DMS79 treated with DMSO at 0.1 percent for 48 hours (cell line): ENCODE measurements around the gene GLI2.

Experiments used
- DNase-seq: peaks from one replicate; lab custom pipeline; 2025; lab: John Stamatoyannopoulos, UW

GLI2 gene

DNA sequence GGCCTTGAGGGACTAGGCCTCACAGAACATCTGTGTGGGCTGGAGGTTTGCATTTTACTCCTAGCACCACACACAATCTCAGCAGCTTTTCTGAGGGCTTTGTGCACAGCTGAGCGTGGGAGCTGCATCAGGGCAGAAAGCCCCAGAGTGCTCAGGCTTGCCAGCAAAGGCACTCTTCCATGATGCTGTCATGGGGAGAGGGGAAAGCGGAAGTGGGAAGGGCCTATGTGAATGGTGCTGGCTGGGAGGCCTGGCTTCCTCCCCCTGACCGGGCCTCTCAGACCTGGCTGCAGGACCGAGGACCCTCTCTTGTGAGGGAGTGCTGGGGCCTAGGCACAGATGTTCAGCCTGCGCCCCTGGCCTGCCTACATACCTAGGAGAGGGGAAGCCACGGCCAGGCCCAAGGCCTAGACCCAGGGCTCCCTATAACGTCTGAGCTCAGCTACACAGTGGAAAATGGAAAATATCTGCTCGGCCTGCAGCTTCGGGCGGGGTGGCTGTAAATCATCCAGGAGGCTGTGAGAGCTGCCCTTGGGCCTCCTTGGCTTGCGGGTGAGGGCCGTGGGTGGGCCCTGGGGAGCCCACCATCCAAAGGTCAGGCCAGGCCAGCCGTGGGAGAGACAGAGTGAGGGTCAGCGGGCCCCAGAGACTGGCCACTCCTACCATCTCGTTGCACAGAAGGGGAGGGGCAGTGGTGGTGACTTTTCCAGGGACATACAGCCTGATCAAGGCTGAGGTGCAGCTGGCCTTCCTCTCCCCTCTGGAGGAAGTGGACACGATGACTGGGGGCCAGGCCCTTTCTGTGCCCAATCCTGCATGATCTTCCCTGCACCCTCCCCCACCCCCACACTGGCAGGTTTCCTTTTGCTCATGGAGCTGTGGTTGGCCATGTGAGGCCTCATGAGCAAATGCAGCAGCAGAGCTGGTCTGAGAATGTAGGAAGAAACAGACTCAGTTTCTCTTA lies 22.8 kb downstream of the GLI2 start:
- no peak for DNase-seq

DNA sequence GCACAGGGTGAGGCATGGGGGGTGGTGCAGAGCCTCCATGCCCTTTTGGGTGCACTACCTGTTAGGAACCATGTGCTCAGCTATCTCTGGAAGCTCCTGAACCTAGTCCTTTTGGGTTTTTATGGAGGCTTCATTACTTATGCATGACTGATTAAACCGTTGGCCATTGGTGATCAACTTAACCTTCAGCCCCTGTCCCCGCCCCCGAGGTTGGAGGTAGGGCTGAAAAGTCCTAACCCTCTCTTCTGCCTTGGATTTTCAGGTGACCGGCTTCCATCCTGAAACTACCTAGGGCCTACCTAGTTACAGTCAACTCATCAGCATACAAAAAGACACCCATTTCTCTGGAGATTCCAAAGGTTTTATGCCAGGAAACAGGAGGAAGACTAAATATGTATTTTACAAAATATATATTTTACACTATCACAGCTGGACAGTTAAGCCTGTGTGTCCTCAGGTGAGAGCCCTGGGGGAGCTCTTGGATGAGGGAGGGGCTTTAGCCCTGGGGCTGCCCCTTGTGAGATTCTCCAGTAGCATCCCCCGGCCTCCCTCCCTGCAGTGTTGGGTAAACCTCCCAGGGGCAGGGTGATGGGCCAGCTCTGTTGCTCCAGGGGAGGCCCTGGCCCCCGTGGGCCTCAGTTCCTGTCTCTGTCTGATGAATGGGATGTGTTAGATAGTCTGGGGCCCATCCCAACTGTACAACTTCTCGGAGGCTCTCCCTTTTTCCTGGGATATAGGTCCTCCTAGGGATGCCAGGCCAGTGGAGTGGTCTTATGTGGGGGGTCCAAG lies 24.1 kb downstream of the GLI2 start:
- no peak for DNase-seq

DNA sequence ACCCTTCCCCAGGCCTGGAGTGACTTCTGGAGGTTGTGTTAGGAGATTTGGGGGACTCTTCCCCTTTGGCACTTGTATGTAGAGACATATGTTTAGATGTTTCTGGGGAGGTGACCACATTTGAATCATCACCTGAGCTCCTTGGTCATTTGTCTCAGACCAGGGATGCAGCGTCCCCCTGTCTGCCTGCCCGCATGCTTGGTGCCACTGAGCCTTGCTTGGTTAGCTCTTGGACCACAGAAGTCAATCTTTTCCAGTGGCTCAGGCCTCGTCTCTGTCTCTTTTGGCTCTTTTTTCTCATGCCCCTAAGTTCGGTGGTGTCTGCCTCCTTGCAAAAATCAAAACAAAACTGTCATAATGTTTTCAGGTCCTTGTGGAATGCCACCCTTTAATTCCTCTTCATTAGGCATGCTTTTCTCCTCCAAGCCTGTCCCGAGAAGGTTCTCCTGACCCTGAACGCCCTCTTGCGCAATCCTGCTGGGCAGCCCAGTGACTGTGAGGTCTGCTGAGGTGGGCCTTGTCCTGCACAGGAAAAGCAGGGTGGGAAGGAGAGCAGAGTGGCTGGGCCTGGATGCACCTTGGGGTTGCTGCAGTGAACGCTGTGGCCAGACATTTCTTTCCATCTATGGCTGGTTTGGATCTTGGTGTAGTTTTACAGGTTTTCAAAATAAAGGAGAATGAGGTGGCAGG lies 24.9 kb downstream of the GLI2 start:
- DNase-seq, result no peak

DNA sequence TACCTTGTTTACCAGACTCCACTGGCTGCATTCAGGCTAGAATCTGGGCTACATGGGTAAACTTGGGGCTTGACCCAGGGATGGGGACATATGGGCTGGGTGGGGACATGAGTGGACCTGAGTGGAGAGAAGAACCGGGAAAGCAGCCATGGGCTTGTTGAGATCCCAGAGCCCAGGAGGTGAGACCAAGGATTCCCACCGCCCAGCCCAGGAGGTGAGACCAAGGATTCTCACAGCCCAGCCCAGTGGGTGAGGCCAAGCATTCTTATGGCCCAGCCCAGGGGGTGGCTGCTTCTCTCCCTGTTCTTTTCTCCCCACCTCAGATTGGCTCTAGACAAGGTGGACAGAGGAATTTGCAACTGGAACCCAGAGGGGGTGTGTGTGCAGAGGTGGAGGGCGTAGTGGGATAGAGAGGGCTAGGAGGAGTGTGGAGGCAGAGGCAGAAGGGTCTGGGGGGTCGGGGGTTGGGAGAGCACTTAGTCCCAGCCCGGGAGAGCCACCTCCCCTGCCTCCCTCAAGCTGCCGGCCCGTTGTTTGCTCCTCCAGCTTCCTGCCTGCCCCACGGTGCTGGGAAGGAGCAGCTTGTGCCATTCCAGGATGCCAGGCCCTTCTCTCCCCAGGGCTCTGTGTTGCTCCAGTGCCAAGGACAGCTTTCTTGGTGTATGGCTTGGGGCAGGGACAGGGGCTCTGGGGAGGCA lies 25.6 kb downstream of the GLI2 start:
- DNase-seq, result no peak

DNA sequence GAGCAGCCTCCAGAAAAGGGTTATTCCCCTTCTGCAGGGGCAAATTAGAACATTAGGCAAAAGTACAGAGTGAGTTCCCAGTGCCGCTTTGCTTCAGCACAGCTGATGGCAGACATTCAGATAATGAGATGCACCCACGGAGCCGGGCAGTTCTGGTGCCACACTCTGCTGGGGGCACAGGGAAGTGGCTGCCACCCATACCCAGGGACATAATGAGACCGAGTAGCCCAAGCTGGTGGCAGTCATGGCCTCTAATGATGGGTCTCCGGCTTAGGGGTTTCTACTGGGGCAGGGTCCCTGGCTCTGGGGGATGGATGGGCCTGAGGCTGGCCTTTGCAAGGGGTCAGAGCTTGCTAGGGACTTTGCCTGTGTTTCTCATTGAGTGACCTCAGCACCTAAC lies 26.2 kb downstream of the GLI2 start:
- DNase-seq, result no peak

DNA sequence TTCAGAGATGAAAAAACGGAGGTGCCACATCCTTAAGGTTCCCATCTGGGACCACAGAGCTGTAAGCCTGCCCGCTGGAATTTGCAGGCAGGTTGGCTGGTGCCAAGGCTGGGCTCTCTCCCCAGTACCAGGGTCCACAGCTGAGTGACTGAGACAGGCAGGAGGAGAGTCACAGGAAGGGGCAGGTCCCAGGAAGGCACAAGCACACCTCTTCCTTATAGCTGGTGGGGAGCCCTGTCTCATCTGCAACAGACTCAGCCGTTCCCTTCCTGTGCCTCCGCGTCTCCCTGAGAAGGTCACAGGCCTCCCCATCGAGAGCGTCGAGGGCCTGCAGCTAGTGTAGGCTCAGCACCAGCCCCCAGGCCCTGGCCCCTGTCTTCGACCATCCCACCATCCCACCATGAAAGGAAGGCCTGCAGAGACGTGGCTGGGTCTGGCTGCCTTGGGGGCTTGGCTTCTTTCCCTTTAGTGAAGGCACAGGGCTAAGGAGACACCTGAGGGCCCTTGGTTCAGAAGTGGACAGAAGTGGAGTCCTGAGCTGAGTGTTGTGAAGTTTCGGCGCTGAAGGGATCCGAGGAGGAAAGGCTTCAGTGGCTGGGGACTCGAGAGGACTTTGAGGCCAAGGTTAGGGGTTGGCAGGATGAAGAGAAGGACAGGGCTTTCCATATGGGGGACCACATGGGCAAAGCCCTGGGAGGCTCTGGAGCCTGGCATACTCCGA lies 26.8 kb downstream of the GLI2 start:
- DNase-seq, result no peak

DNA sequence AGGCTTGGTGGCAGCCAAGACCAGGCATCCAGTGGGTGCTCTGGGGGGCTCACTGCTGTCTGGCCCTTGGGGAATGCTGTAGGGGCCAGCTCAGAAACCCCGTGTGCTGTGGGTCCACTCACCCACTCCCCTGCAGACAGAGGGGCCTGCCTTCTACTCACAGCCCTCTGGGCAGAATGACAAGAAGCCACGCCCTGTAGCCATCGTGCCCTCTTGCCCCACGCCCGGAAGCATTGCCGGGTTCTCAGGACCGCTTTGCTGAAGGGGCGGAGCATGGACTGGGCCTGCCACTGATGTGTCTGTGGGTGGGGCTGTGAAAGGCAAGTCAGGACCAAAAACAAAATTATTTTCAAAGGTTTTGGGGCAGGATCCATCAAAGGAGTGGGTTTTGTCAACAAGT lies 27.8 kb downstream of the GLI2 start:
- DNase-seq, result no peak

DNA sequence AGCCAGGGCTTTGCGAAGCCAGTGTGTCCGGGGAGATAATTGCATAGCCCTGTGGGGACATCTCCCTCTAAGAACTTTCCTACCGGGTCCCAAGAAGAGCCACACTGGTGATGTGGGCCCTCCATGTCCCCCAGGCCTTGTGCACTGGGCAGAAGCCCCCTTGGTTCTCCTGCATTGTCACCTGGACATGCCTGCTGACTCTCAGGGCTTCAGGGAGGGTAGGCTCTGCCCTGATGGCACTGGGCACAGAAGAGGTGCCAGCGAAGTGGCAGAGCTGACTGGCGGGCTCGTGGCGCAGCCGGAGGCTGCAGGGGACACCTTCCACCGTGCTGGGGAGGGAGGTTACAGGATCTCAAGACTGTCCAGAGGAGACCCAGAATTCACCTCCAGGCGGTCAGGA lies 28.3 kb downstream of the GLI2 start:
- DNase-seq, result no peak

DNA sequence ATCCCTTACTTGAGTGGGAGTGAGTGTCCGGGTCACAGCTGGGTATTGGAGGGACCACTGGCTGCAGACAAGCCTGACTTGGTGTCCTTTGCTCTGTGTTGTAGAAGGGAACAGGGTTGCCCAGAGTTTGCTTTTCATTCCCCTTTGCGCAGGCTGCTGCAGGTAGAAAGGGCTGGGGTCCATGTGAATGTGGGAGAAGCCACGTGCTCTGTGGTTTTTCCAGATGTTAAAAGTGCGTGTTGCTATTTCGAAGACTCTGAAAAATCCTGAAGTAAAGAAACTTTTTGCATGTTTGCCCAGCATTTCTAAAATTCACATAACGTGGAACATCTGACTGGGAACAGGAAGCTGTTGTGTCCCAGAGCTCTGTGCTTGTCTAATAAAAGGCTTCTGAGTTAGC lies 28.8 kb downstream of the GLI2 start:
- DNase-seq, result no peak

DNA sequence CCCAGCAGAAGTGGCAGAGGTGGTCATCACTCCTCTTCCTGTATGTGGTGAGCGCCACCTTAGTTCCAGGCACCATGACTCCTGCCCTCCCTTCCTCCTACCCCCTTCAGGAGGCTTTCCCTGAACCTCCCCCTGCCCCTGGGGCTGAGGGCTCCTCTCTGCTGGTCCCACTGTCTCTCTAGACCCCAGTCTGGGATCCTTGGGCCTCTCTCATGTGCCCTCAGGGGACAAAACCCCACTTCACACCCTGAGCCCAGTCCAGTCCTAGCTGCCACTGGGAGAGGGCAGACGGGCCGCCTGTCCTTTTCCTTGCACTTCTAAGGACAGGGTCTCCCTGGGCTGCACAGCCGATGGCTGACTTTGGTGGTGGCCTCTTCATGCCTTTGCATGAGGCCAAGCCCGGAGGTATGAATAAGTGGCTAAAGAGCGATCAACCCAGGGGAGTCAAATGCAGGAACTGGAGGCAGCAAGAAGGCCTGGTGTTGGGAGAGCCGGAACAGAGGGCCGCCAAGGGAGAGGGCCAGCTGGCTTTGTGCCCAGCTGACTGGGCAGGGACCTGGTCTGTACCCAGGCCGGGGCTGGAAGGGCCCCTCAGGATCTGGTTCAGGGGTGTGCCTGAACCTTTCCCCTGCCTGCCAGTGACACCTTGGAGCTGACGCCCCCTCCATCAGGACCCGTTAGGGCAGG lies 29.5 kb downstream of the GLI2 start:
- DNase-seq, result no peak

DNA sequence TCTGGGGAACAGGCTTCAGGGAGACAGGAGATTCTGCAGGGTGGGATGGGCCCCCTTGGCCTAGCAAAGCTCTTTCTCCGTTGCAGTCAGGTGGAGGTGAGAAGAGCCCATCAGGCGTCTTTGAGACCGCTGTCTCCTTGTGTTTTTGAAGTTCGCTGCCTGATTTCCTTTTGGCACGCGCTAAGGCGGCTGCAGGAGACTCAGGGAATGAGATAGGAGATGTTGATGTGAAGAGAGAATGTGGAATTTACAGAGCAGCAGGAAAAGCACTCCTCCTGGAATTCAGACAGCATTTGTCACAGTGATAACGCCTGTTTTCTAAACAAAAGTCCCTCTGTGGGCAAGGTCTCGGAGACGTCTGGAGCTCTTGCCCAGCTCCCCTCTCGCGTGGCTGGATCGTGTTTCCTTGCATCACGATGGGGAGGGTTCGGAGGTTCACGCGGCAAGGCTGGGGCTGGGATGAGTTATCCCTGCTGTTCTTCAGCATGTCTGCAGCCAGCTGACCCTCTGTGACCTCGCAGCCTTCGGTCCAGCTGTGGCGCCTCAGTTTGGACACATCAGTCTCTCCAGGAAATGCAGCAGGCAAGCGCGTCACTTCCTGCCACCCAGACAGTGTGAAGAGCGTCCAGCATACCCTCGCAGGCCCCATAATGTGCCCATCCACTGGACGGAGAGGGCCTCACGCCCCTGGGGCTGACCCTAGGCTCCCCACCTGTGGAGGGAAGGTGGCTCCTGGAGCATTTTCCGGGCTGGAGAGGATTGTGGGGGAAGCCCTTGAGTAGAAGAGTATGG lies 30.2 kb downstream of the GLI2 start:
- no peak for DNase-seq

DNA sequence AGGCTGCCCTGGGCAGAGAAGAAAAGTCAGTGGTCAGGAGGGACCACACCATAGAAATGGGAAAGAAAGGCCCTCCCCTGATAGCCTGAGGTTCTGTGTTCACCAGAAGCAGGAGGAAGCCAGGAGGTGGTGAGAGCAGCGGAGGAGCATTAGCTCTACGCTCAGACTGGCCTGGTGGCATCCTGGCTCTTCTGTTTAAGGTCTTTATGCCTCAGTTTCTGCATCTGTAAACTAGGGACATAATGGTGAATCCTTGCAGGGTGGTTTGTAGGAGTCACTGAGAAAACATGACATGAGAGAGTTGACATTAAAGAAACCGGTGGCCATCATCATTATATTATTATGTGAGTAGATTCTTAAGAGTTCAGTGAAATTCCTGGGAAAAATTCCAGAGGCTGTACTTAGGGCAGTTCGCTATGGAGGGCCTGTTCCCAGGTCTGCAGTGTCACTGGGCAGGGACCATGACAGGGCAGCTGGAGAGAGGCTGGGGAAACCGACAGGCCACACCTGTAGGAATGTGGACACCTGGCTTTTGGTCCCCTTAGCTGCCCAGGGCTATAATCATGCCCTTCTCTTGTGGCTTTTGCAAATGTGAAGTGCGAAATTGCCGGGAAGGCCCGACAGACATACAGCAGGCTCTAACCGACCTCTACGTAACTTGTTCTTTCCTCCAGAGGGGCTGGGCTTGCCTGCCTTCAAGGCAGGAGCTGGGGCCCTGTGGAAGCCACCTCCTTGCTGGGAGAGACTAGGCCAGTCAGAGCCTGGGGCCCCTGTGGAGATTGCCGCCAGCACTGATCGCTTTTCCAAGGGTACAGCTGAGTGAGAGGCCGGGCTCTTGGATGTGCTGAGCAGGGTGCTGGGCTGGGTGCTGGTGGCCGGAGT lies 31.0 kb downstream of the GLI2 start:
- no peak for DNase-seq

DNA sequence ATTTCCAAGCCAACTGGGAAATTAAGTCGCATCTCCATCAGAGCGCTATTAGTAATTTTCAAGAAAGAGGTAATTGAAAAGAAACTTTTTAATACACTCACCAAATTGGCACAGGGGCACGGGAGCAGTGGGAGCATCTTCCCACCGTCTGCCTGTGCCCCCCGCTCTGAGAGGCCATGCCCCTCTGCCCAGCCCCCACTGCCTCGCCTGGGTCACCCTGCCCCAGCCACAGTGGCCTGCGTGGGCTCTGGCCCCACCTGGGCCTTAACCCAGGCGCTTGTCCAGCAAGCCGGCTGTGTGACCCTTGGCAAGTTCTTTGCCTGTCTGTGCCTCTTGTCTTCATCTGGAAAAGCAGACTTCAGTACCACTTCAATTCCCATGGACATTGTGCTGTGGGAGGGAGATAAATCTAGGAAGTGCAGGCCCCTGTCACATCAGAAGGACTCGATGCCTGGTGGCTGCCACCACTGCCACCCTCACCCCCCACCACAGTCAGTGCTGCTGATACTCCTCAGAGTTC lies 31.9 kb downstream of the GLI2 start:
- no peak for DNase-seq

DNA sequence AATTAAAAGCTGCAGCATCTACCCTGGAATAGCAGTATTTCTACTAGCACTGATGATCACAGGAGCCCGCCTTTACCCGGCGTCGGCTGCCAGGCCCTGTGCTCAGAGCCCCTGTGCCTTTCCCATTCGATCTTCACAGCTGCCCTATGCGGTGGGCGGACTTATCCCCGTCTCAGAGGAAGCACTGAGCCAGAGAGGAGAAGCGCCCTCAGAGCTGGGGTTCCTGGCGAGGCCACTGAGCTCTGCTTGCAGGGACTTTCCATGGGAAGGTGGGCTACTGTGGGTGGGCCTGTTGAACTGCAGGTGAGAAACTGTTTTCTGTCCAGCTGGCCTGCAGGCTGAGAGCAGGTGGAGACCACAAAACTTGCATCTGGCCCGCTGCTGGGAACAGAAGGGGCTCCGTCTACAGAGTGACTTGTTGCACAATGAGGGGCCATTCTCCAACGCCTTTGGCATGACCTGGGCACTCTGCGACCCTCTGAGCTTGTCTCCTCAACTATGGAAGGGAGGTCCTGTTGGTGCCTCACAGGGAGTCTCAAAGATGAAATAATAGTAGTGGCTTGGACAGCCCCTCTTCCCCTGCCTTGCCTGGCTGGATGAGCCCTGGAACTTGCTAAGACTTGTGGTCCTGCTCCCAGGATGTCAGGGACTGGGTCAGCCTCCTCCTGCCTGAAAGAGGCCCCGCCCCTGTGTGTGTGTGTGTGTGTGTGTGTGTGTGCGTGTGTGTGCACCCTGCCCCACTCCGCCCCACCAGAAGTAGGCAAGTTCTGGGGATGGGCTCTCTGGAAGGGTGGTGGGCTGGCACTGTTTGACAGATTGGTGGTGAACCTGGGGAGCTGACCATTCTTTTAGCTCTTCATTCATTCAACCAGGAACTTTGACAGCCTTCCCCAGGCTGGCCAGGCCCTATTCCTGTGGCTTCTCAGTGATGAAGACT lies 32.7 kb downstream of the GLI2 start:
- DNase-seq, result no peak

DNA sequence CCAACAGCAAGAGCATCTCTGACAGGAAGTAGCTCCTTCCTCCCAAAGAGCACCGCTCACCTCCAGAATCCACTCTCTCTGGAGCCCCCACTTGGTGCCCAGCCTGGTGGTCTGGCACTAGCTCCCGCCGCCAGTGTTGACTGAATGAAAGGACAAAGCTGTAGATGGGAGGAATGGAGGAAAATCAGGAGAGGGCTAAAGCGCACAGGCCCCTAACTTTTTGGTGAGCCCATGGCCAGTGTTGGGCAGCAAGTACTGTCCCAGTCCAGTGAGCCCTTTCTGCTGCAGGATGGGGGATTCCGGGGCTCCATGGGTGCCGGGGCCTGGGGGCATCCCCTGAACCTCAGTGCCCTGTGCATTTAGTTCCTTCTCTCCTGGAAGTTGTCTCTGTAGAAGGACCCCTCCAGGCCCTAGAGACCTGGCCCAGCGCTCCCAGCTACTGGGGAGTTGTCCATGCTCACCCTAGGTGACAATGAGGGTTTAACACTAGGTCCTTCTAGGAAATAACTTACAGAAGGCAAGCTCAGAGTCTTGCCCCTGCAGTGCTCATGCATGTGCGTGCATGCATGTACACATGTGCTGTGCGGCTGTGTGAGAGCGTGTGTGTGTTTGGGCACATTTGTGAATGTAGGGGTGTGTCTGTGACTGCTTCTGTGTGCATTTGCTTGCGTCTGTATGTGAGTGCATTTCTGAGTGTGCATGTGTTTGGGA lies 33.6 kb downstream of the GLI2 start:
- DNase-seq, result no peak

DNA sequence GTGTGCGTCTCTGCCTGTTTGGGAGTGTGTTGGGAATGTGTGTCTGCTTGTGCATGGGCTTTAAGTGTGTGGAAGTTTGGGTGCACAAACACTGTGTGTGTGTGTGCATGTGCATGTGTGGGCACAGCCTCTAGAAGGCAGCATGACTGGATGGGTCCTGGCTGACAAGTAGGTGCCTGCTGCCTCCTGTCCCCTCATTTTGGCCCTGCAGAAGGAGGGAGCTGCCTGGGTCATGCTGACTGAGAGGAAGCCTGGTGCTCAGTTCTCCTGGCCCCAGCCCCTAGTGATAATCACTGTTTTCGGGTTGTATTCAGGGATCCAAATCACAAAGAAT lies 34.1 kb downstream of the GLI2 start:
- no peak for DNase-seq

DNA sequence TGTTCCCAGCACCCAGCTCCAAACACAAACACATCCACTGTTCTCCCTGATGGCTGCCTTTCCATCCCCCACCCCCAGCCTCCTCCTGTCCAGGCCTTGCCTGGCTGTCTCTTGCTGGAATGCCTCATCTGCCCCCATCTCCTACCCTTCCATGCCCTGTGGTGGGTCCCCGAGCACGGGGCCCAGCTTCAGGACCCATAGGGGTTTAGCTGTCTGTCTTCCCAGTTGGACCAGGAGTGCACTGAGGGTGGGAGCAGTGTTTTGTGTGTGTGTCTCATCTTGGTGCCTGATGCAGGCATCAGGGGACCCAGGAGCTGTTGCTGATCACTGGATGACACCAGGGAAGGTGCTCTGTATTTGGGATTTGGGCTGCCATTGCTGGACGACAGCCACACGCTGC lies 34.5 kb downstream of the GLI2 start:
- DNase-seq, result no peak
